DOHH2 (cell line): ENCODE results near the gene FBXW9.

ENCODE experiments used
- CTCF ChIP-seq: fragments of 200-600 bp; sonication (generic); IDR thresholded peaks from one replicate; pipeline ENCODE4 v1.5.1; 2014; ENCODE audit warnings: antibody characterized with exemption, mild to moderate bottlenecking, low read depth, low read length; ENCODE audit not compliant: poor library complexity, severe bottlenecking
- EZH2phosphoT487 ChIP-seq: fragments of 200-600 bp; sonication (generic); IDR thresholded peaks from 2 replicates; pipeline ENCODE4 v1.6.1; 2017; ENCODE audit warnings: borderline replicate concordance, mild to moderate bottlenecking, antibody characterized with exemption, low read length, moderate library complexity, mixed read lengths

- TF ChIP-seq CTCF (no peak), EZH2phosphoT487 (no peak)
These were observed 30.5 kb upstream of the FBXW9 start for GRCh38 chr19:12726988-12727316.
